ENCODE results near the gene MKRN2. TPM values are rescaled to one million over a fixed set of nuclear protein-coding genes. Genes with fewer than 3 reads are reported as not detected.

The MKRN2 gene
- total RNA-seq, 1 donor from 2014 or later = 55.6 TPM

GRCh38 chr3:12513694-12514446 lies 43.0 kb upstream of the MKRN2 start:
- Histone ChIP-seq H3K36me3 (ENCODE audit: control insufficient read depth, insufficient read depth, low read length) (no peaks in the 10 kb centered on the region), H3K27me3 (ENCODE audit: control insufficient read depth, insufficient read depth, low read length) (no peaks in the 10 kb centered on the region), H3K4me3 (ENCODE audit: low read depth, low read length) (no peak overlapping the region)
- no peak for DNase-seq (ENCODE audit: low read depth)
- no peak for TF ChIP-seq CTCF (IDR thresholded peaks at IDR 0.05; ENCODE audit: insufficient read depth, low read length, poor library complexity, severe bottlenecking)

- no peaks in the 10 kb centered on the region for H3K27me3 ChIP-seq (ENCODE audit: control insufficient read depth, insufficient read depth, low read length)
- H3K36me3 ChIP-seq (ENCODE audit: control insufficient read depth, insufficient read depth, low read length) = no peaks in the 10 kb centered on the region
- H3K4me3 ChIP-seq (ENCODE audit: low read depth, low read length) = no peak overlapping the region
- TF ChIP-seq CTCF (IDR thresholded peaks at IDR 0.05; ENCODE audit: insufficient read depth, low read length, poor library complexity, severe bottlenecking) = no peak
- no peak for DNase-seq (ENCODE audit: low read depth)
These were observed 41.3 kb upstream of the MKRN2 start for GRCh38 chr3:12515631-12516030.

GRCh38 chr3:12516873-12517272 lies 40.0 kb upstream of the MKRN2 start:
- H3K27me3 ChIP-seq (ENCODE audit: control insufficient read depth, insufficient read depth, low read length) = no peaks in the 10 kb centered on the region
- no peak for DNase-seq (ENCODE audit: low read depth)
- no peak for TF ChIP-seq CTCF (IDR thresholded peaks at IDR 0.05; ENCODE audit: insufficient read depth, low read length, poor library complexity, severe bottlenecking)
- H3K4me3 ChIP-seq (ENCODE audit: low read depth, low read length) = no peak overlapping the region
- no peaks in the 10 kb centered on the region for H3K36me3 ChIP-seq (ENCODE audit: control insufficient read depth, insufficient read depth, low read length)

- no peak for DNase-seq (ENCODE audit: low read depth)
- no peaks in the 10 kb centered on the region for H3K36me3 ChIP-seq (ENCODE audit: control insufficient read depth, insufficient read depth, low read length)
- no peaks in the 10 kb centered on the region for H3K27me3 ChIP-seq (ENCODE audit: control insufficient read depth, insufficient read depth, low read length)
- no peak overlapping the region for H3K4me3 ChIP-seq (ENCODE audit: low read depth, low read length)
- TF ChIP-seq CTCF (IDR thresholded peaks at IDR 0.05; ENCODE audit: insufficient read depth, low read length, poor library complexity, severe bottlenecking) = no peak
These were observed 38.4 kb upstream of the MKRN2 start for GRCh38 chr3:12518261-12519028.

GRCh38 chr3:12521010-12521409 lies 35.9 kb upstream of the MKRN2 start:
- Histone ChIP-seq H3K27me3 (ENCODE audit: control insufficient read depth, insufficient read depth, low read length) (no peaks in the 10 kb centered on the region), H3K36me3 (ENCODE audit: control insufficient read depth, insufficient read depth, low read length) (no peaks in the 10 kb centered on the region), H3K4me3 (ENCODE audit: low read depth, low read length) (no peak overlapping the region)
- no peak for TF ChIP-seq CTCF (IDR thresholded peaks at IDR 0.05; ENCODE audit: insufficient read depth, low read length, poor library complexity, severe bottlenecking)
- DNase-seq (ENCODE audit: low read depth) = no peak
